HEK293 (cell line): ENCODE results near the gene GBP6.

ENCODE experiments used
- CTCF ChIP-seq: fragments of 450-650 bp; formaldehyde crosslinking; IDR thresholded peaks from 2 replicates; pipeline ENCODE4 v1.5.1; 2016; ENCODE audit warnings: missing biosample characterization, missing genetic modification characterization
- PATZ1 ChIP-seq: fragments of 450-650 bp; formaldehyde crosslinking; IDR thresholded peaks from 2 replicates; pipeline ENCODE4 v1.5.1; 2016; ENCODE audit warnings: missing biosample characterization, missing genetic modification characterization

- TF ChIP-seq PATZ1 (tag by site-specific recombination) (no peak), CTCF (tag by site-specific recombination) (no peak)
Observed at GRCh38 chr1:89347296-89347695, 16.6 kb upstream of the GBP6 start.
